ENCODE results near the gene BPIFB1.

The BPIFB1 gene

GRCh38 chr20:33282991-33283555 lies at the start of gene BPIFB1:
Gene BPIFB1, plus strand, starts transcription at chr20:33283214. Its CDS starts 2,860 bp downstream, at chr20:33286074.
- no peak for DNase-seq

GRCh38 chr20:33234050-33234449 lies 49.0 kb upstream of the BPIFB1 start:
- DNase-seq, result no peak

GRCh38 chr20:33235696-33236095 lies 47.3 kb upstream of the BPIFB1 start, which contains the start of gene BPIFA1:
Gene BPIFA1, plus strand, starts transcription at chr20:33235996. Its CDS starts 1,716 bp downstream, at chr20:33237712.
- no peak for DNase-seq

GRCh38 chr20:33236351-33236750 lies 46.7 kb upstream of the BPIFB1 start:
- DNase-seq, result no peak

- DNase-seq, result no peak
Observed at GRCh38 chr20:33237989-33238388, 45.0 kb upstream of the BPIFB1 start.

GRCh38 chr20:33239418-33239817 lies 43.6 kb upstream of the BPIFB1 start:
- DNase-seq, result no peak

- no peak for DNase-seq
Observed at GRCh38 chr20:33239979-33240736, 42.9 kb upstream of the BPIFB1 start.

GRCh38 chr20:33240923-33241322 lies 42.1 kb upstream of the BPIFB1 start:
- DNase-seq, result no peak

GRCh38 chr20:33242319-33243100 lies 40.5 kb upstream of the BPIFB1 start:
- no peak for DNase-seq

GRCh38 chr20:33246077-33246476 lies 36.9 kb upstream of the BPIFB1 start:
- no peak for DNase-seq

- DNase-seq, result no peak
Observed at GRCh38 chr20:33249456-33249855, 33.6 kb upstream of the BPIFB1 start.

- no peak for DNase-seq
Observed at GRCh38 chr20:33250666-33251065, 32.3 kb upstream of the BPIFB1 start.

GRCh38 chr20:33251496-33251895 lies 31.5 kb upstream of the BPIFB1 start:
- DNase-seq, result no peak

GRCh38 chr20:33252460-33252859 lies 30.6 kb upstream of the BPIFB1 start:
- DNase-seq, result no peak

GRCh38 chr20:33255005-33255404 lies 28.0 kb upstream of the BPIFB1 start:
- DNase-seq, result no peak

GRCh38 chr20:33257237-33257636 lies 25.8 kb upstream of the BPIFB1 start:
- no peak for DNase-seq

GRCh38 chr20:33259371-33259770 lies 23.6 kb upstream of the BPIFB1 start:
- no peak for DNase-seq

GRCh38 chr20:33261465-33261864 lies 21.5 kb upstream of the BPIFB1 start:
- no peak for DNase-seq

- peak in 48 of 56 donors; percentile 3 to 71 (median 36) for DNase-seq
Observed at GRCh38 chr20:33262658-33263065, 20.4 kb upstream of the BPIFB1 start.

- peak in 4 of 56 donors; percentile 5 to 20 (median 12) for DNase-seq
Observed at GRCh38 chr20:33263784-33264183, 19.2 kb upstream of the BPIFB1 start.

- no peak for DNase-seq
Observed at GRCh38 chr20:33267701-33268100, 15.3 kb upstream of the BPIFB1 start.

Measured in nucleus accumbens (tissue), 56 donors.